Panc1 (cell line): ENCODE data around the gene KRT9.

Experiments used
- CTCF ChIP-seq: fragments of 450-650 bp; IDR thresholded peaks from 2 replicates; pipeline ENCODE4 v1.5.1; 2017; ENCODE audit warnings: mild to moderate bottlenecking
- SIN3A ChIP-seq: IDR thresholded peaks from 2 replicates; pipeline ENCODE4 v1.6.1; 2012; ENCODE audit warnings: low read depth, mild to moderate bottlenecking, low read length, moderate library complexity, borderline replicate concordance; ENCODE audit not compliant: insufficient read depth

- TF ChIP-seq CTCF (no peak), SIN3A (no peak)
These were observed 20.5 kb downstream of the KRT9 start for GRCh38 chr17:41551365-41551764.
